Measurements from ENCODE around the gene SLK. TPM values are rescaled to one million over a fixed set of nuclear protein-coding genes. Genes with fewer than 3 reads are reported as not detected.

Gene SLK
- total RNA-seq (ENCODE audit: low replicate concordance): 33.5 and 42.7 TPM in 2 replicates

- Histone ChIP-seq H3K27ac (no peak within 1 kb of the TSS), H3K9ac (peak within 1 kb of the TSS; percentile 34), H3K27me3 (no peaks in the 10 kb centered on the region), H3K79me2 (ENCODE audit: low read depth) (peaks cover 41% of the 10 kb centered on the region), H3K4me1 (peaks cover 15% of the 10 kb centered on the region), H4K20me1 (ENCODE audit: low read depth) (peaks cover 22% of the 10 kb centered on the region), H3K4me3 (peak within 1 kb of the TSS; percentile 81), H2AFZ (replicated peaks) (peak within 1 kb of the TSS; percentile 90), H3K36me3 (no peaks in the 10 kb centered on the region), H3K9me3 (ENCODE audit: low read depth) (no peaks in the 10 kb centered on the region), H3F3A (ENCODE audit: low read depth) (peaks cover 14% of the 10 kb centered on the region), H3K4me2 (peak within 1 kb of the TSS; percentile 91)
- Mint-ChIP-seq H3K4me1 (peaks cover 29% of the 10 kb centered on the region), H3K4me3 (peak within 1 kb of the TSS; percentile 98), H3K36me3 (peaks cover under 1% of the 10 kb centered on the region), H3K27me3 (ENCODE audit: insufficient read depth, low read depth) (peaks cover 7% of the 10 kb centered on the region), H3K27ac (peak within 1 kb of the TSS; percentile 95), H3K9me3 (peaks cover 2% of the 10 kb centered on the region)
- peak; percentile 85 for DNase-seq (ENCODE audit: low spot score)
- TF ChIP-seq CTCF (IDR thresholded peaks at IDR 0.05) (no peak), EZH2phosphoT487 (IDR thresholded peaks at IDR 0.05) (no peak), EZH2 (IDR thresholded peaks at IDR 0.05) (no peak)
Observed at GRCh38 chr10:103966671-103967447, at the start of gene SLK. SLK (plus strand) TSS chr10:103967140; CDS start chr10:103967746, 606 bp downstream.

- Histone ChIP-seq H3K4me1 (peaks cover 24% of the 10 kb centered on the region), H2AFZ (replicated peaks) (peak overlapping the region; percentile 79), H3K9ac (peak overlapping the region; percentile 44), H3F3A (ENCODE audit: low read depth) (peaks cover 20% of the 10 kb centered on the region), H3K4me2 (peak overlapping the region; percentile 92), H3K9me3 (ENCODE audit: low read depth) (peaks cover 7% of the 10 kb centered on the region), H3K36me3 (peaks cover 5% of the 10 kb centered on the region), H3K79me2 (ENCODE audit: low read depth) (peaks cover 11% of the 10 kb centered on the region), H3K4me3 (peak overlapping the region; percentile 63), H3K27ac (peak overlapping the region; percentile 33), H4K20me1 (ENCODE audit: low read depth) (no peaks in the 10 kb centered on the region), H3K27me3 (no peaks in the 10 kb centered on the region)
- Mint-ChIP-seq H3K4me1 (peaks cover 35% of the 10 kb centered on the region), H3K9me3 (peaks cover 9% of the 10 kb centered on the region), H3K27me3 (ENCODE audit: insufficient read depth, low read depth) (peaks cover 3% of the 10 kb centered on the region), H3K4me3 (peak overlapping the region; percentile 90), H3K27ac (peak overlapping the region; percentile 30), H3K36me3 (peaks cover 13% of the 10 kb centered on the region)
- TF ChIP-seq CTCF (IDR thresholded peaks at IDR 0.05): no peak
- TF ChIP-seq EZH2phosphoT487 (IDR thresholded peaks at IDR 0.05): no peak
- no peak for TF ChIP-seq EZH2 (IDR thresholded peaks at IDR 0.05)
- DNase-seq (ENCODE audit: low spot score): peak; percentile 73
Observed at GRCh38 chr10:103917302-103918052, 49.5 kb upstream of the SLK start.

GRCh38 chr10:103918053-103918846 lies 48.7 kb upstream of the SLK start, which contains the start of gene STN1:
STN1 (minus strand) TSS chr10:103918184; CDS start chr10:103917594, 590 bp downstream.
- peaks cover 13% of the 10 kb centered on the region for H3K36me3 Mint-ChIP-seq
- H3K27ac ChIP-seq: peak within 1 kb of the TSS; percentile 33
- H3K4me3 ChIP-seq: peak within 1 kb of the TSS; percentile 63
- peak within 1 kb of the TSS; percentile 79 for H2AFZ ChIP-seq (replicated peaks)
- peak; percentile 98 for DNase-seq (ENCODE audit: low spot score)
- peaks cover 11% of the 10 kb centered on the region for H3K79me2 ChIP-seq (ENCODE audit: low read depth)
- peak within 1 kb of the TSS; percentile 92 for H3K4me2 ChIP-seq
- H3K4me1 Mint-ChIP-seq: peaks cover 27% of the 10 kb centered on the region
- H3K36me3 ChIP-seq: peaks cover 5% of the 10 kb centered on the region
- peaks cover 3% of the 10 kb centered on the region for H3K27me3 Mint-ChIP-seq (ENCODE audit: insufficient read depth, low read depth)
- TF ChIP-seq EZH2phosphoT487 (IDR thresholded peaks at IDR 0.05): no peak
- TF ChIP-seq CTCF (IDR thresholded peaks at IDR 0.05): peak; percentile 27
- no peak for TF ChIP-seq EZH2 (IDR thresholded peaks at IDR 0.05)
- no peaks in the 10 kb centered on the region for H3K27me3 ChIP-seq
- peak within 1 kb of the TSS; percentile 44 for H3K9ac ChIP-seq
- peak within 1 kb of the TSS; percentile 30 for H3K27ac Mint-ChIP-seq
- H3K9me3 Mint-ChIP-seq: peaks cover 9% of the 10 kb centered on the region
- H3F3A ChIP-seq (ENCODE audit: low read depth): peaks cover 20% of the 10 kb centered on the region
- H4K20me1 ChIP-seq (ENCODE audit: low read depth): no peaks in the 10 kb centered on the region
- peaks cover 7% of the 10 kb centered on the region for H3K9me3 ChIP-seq (ENCODE audit: low read depth)
- H3K4me1 ChIP-seq: peaks cover 24% of the 10 kb centered on the region
- H3K4me3 Mint-ChIP-seq: peak within 1 kb of the TSS; percentile 90

All from neural progenitor cell (in vitro differentiated cells).